ENCODE measurements around the gene RFPL3.
"Not testable (repeated sequence)": the region's sequence is repeated elsewhere in the genome, so short reads cannot be mapped to it uniquely, and the experiment has no call there.

Gene RFPL3

DNA sequence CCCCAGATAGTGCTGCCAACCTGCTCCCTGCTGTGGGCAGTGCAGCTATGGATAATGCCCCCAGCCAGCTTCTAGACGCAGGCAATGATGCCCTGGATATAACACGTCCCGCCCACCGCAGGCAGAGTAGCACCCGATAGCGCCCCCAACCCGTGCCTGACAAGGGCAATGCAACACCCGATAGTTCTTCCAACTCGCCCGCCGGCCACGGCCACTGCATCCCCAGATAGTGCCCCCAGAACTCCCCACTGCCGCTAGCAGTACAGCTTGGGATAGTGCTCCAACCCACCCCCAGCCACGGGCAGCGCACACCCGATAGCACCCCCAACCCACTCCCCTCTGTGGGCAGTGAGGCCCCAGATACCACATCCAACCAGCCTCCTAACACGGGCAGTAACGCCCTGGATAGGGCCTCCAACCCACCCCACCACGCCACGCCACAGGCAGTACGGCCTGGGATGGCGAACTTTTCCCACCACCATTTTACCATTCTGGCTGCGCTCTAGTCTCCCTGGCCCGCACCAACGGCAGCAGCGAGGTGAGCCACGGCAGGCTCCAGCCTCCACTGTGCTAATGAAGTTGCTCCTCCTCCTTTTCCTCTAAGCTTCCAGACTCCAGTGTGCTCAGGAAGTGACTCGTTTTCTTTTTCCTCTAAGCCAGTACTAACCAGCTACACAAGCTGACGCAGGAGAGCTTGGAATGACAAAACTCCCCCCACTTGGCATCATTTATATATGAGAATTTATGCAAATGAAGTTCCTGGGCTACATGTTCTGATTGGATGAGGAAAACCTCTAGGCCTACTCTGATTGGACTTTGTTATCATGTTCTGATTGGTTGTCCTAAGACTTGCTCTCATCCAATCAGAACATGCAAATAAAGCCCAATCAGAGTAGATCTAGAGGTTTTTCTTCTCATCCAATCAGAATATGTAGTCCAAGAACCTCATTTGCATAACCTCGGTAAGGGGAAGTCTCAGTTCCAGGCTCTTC, 3.0 kb upstream of the RFPL3 start:
- DNase-seq, result no peak

- no peak for DNase-seq
Measured at GRCh38 chr22:32355760-32356159, 1.9 kb upstream of the RFPL3 start.

GRCh38 chr22:32360096-32360495, 2.4 kb downstream of the RFPL3 start:
- not testable (repeated sequence) for DNase-seq

DNA sequence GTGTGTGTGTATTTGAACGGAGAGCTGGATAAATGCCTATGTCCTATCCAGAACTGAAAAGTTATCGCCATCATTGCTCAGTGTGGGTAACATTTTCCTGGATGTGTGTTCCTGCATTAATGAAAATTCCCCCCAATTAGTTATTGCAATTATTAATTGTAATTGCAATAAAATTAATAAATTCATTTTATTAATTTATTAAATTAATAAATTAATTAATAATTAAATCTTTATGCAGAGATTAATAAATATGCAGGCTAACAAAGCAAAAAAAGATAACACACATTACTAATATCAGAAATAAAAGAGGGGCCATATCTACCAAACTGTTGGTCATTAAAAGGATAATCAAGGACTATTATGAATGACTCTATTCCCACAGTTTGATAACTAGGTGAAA, 3.6 kb downstream of the RFPL3 start:
- DNase-seq, result no peak

DNA sequence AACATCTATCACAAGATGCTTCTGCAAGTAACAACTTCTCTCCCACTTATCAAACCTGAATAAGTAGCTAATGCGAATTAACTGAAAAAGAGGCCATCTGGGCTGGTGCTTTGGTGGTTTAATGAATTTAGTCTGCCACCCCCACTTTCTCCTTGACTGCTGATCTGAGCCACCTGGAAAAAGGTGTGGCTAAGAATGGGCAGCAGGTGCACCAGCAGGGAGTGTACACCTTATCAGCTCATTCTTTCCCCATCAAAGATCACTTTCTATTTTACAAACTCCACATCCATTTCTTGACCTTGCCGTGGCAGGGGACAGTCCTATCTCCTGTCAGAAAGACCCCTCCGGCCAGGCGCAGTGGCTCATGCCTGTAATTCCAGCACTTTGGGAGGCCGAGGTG, 6.5 kb downstream of the RFPL3 start:
- DNase-seq, result no peak

DNA sequence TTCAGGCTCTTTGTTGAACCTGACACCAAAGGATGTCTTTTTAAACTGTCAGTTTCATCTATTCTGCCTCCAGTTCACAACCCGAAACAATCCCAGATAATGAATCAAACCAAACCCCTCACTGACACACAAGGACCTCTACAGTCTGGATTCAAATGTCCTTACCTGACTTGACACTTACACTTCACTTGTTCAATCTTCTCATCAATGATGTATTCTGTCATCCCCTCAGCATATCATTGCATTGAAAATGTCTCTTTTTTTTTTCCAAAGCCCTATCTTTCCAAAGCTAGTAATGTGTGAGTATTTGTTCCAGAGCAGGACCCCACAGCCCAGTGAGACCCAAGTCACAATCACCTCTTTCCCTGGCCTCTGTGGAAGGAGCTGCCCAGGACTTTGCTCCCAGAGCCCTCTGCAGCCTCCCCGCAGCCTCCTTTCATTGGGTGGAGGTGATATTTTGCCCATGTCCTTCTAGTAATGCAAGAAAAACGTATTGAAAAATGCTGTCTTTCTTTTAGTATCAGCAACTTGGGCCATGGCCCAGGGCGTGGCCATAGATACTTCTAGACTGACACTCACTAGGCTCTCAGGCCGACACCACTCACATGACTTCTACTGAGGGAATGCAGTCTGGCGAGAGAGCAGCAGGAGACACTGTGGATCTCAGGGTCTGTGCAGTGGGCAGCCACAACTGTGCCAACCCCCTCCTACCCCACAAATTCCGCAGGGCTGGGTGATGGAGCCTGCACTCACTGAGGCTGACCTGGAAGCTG, 18.2 kb downstream of the RFPL3 start:
- DNase-seq, result no peak

- DNase-seq, result no peak
Measured at GRCh38 chr22:32376681-32377080, 19.0 kb downstream of the RFPL3 start.

DNA sequence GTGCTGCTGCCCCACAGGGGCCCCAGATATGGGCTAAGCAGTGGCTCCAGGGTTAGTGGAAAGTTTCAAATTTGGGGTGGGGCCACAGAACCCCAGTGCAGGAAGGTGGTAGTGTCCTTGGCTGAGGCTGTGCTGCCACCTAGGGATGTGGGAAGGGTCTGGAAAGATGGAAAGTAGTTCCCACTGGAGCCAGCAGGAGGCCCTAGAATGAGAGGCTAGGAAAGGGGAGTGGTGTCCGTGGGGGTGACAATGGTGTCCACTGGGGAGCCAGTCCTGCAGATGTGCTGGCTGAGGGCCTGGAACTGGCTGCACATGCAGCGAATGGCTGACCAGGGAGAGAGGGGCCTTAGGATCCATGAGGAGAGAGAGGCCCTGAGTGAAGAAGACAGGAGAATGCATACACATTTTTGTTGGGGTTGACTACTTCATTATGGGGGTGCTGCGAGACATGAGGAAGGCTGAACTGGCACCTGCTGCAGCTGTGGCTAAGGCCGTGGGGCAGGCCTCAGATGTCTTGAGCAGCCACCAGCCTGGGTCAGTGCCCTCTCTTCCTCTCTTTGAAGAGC, 21.1 kb downstream of the RFPL3 start:
- peak; percentile 72 for DNase-seq

GRCh38 chr22:32380991-32381390, 23.3 kb downstream of the RFPL3 start:
- DNase-seq, result no peak

GRCh38 chr22:32385681-32386080, 28.0 kb downstream of the RFPL3 start:
- DNase-seq, result no peak

DNA sequence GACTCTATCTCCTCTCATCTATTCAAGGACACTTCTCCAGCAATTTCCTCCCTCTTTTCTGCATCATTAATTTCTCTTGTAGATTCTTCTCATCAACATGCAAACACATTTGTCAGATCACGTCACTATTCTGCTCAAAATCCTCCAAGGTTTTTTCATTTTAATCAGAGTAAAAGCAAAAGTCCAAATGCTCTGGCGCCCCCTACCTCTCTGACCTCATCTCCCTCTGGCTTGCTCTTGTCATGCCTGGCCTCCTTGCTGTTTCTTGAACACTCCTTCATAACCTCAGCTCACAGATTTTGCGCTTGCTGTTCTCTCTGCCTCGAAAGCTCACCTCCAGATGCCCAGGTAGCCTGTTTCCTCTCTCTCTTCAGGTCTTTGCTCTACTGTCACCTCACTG, 32.0 kb downstream of the RFPL3 start:
- no peak for DNase-seq

GRCh38 chr22:32395107-32395506, 37.4 kb downstream of the RFPL3 start:
- no peak for DNase-seq

- DNase-seq, result no peak
Measured at GRCh38 chr22:32396255-32396654, 38.6 kb downstream of the RFPL3 start.

GRCh38 chr22:32396746-32397145, 39.1 kb downstream of the RFPL3 start:
- no peak for DNase-seq

- DNase-seq, result no peak
Measured at GRCh38 chr22:32401486-32401885, 43.8 kb downstream of the RFPL3 start.

DNA sequence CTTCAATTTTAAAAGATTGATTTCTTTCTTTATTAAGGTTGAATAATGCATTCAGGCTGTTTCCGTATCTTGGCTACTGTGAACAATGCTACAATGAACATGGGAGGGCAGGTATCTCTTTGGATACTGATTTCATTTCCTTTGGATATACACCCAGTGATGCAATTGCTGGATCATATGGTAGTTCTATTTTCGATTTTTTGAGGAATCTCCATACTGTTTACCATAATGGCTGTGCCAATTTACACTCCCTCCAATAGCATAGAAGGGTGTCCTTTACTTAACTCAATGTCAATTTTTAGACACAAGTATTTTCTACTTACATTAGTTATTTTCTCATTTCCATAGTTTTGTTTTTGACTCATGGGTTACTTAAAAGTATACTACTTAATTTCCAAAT, 46.4 kb downstream of the RFPL3 start:
- DNase-seq, result no peak

GRCh38 chr22:32407312-32407711, 49.6 kb downstream of the RFPL3 start:
- DNase-seq, result no peak

DNA sequence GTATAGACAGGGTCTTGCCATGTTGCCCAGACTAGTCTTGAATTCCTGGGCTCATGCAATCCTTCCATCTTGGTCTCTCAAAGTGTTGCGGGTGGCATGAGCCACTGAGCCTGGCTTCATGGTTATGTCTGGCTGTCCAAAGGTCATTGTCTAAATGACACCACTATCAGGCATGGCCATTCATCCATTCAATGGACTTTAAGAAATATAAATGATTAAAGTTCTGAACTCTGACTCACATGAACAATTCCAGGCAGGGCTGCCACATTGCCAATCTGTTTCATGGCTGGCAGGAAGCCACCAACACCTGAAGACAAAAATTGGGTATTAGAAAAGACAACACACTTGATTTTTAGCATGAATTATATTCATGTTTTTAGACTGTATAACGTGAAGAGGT, 50.3 kb downstream of the RFPL3 start:
- no peak for DNase-seq

DNA sequence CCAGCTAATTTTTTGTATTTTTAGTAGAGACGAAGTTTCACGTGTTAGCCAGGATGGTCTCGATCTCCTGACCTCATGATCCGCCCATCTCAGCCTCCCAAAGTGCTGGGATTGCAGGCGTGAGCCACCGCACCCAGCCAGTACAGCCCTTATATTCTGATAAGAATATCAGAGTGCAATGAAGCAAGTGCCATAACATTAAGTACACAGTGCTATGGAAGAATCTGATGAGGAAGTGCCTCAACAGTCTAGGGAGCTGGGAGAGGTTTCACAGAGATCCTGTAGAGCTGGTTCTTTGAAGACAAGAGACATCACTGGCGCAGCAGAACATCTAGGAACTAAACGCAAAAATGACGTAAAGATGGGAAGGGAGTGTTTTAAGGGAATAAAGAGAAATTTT, 52.3 kb downstream of the RFPL3 start:
- no peak for DNase-seq

- DNase-seq, result no peak
Measured at GRCh38 chr22:32410459-32410858, 52.8 kb downstream of the RFPL3 start.
